HG03064 (cell line): ENCODE results near the gene SLC6A20.

Source experiments
- ATAC-seq: cut with Tn5 transposase; IDR thresholded peaks from one replicate; pipeline ENCODE4 v1.9.1; 2021; ENCODE audit warnings: low read depth; ENCODE audit not compliant: unreplicated experiment

The SLC6A20 gene

DNA sequence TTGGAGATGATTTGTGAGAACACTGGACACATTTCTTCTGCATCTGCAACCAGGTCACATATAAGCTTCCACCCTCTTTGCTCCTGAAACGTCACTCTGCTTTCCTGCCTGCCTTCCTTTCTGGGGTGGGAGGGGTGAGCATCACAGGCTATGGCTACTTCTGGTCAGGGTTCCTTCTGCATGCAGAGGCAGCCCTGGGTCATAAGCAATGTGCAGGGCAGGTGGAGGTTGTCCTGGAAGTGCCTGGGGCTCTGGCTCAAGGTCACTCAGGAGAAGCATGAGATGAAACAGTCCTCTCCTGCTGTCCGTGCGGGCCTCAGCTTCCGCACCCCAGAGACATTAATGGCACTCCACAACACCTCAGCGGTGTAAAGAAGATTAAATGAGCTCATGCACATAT is 15.1 kb downstream of the SLC6A20 start:
- no peak for ATAC-seq

DNA sequence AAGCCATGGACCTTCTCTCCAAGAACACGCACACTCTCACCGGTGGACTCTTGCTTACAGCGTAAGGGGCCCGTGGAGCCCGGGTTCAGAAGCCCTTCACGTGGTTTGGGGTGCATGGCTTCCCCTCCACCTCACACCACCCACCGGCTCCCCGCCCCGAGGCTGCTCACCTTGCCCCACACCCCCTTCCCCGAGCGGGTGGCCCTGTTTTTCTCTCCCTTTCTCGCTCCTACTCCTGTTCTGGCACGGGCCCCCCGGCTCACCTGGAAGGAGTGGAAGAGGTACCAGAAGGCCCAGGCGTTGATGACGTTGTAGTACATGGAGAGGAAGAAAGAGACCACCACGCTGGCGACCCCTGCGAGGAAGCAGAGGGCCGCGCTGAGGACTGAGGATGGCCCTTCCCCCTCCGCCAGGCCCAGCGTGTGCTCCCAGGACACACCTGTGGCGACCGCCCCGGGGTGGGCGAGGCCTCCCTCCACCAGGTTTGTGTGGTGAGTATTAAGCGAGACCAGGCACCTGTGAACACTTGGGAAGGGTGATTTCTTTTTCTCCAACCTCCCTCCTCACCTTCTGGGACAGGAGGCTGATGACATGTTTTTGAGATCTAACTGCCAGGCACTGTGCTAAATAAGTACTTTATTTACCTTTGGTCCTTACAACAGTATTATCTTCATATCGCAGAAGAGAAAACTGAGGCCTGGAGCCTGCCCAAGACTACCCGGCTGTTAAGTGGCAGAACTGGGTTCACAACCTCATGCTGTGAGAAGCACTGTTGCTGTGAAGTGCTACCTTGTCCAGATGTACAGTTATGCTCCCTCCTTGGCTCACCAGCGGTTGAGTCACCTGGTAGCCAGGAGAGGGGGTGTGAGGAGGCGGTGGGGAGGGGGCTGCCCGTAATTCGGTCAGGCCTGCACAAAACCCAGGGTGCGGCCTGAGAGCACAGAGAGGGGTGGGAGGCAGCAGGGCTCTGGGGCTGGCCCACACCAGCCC is 16.3 kb downstream of the SLC6A20 start:
- ATAC-seq, result no peak

DNA sequence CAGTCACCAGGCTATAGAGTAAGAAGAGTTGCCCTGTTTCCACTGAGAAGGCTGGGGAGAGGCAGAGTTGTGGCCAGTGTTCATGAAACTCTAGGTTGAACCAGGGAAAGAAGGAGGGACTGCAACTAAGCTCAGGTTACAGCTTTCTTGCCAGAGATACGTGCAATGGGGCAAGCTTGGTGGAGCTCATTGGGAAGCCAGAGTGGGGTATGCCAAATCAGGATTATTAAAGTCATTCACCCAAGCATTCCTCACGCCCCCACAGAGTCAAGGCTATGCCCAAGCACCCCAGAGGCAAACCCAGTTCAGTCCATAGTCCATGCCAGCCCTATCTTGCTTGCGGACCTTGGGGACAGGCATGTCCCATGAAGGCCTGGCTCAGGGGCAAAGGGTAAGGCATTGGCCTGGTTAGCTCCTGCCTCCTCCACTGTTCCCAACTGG is 17.6 kb downstream of the SLC6A20 start:
- no peak for ATAC-seq

DNA sequence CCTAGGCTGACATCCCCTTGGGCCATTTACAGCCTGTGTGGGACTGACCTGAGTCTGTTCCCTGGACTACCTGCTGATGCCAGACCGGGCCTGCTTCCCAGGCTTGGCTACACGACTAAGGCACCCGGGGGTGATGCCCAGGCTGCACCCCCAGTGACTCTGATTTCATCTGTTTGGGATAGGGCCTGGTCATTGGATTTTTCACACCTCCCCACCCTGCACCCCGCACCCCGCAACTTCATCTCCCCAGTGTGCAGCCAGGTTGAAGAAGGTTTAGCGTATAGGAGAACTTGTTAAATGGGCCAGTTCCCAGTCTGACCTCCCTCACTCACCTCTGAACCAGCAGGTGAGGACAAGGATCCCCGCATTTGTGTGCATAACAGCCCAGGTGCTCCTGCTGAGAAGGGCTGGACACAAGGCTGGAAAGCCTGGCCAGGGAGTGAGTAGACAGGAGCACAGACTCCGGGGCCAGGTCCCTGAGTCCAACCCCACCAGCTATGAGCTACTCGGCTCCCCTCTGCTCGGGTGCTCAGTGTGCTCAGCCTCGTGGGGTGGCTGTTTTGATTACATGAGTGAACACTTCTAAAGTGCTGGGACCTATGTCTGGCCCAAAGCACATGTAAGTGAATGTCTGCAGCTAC is 18.5 kb downstream of the SLC6A20 start:
- no peak for ATAC-seq

DNA sequence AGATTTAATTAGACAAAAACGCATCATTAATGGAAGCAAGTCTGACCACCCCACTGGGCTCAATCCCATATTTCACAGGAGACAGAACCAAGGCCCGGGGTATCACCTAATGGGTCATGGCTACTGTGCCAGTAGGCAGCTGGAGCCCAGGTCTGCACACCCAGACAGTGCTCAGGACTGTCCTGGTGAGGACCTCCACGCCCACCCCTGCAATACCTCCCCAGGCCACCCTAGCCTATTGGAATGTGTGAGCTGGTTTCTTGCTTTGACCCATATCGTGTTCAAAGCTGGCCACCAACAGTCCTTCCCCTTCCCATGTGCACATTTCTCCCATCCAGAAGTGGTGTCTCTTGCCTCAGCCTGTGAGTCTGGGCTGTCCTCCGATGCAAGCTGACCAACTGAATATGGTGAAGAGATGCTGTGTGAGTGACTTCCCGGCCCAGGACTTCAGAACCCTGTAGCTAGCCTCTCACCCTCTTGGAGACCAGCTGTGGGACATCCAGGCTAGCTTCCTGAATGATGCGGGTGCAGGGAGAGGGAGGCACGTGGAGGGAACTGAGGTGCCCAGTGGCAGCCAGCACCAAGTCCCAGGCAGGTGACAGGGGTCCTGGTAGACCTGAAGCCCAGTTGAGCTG is 19.1 kb downstream of the SLC6A20 start:
- no peak for ATAC-seq

DNA sequence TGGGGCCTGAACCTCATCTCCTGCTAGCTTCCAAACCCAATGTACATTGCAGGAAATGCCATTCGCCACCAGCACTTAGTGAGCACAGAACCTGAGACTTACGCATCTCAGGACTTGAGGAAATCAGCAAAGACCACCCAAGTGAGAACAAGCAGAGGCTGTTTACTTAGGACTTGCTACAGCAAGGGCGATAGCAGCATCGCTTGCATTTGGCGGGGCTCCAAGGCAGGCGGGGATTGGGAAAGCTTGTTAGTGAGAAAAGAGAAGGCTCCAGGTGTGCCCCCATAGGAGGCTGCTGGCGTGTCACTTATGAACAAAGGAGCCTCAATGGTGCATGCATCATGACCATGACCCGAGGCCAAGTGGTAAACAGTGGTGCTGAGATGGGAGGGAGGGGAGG is 19.7 kb downstream of the SLC6A20 start:
- no peak for ATAC-seq

DNA sequence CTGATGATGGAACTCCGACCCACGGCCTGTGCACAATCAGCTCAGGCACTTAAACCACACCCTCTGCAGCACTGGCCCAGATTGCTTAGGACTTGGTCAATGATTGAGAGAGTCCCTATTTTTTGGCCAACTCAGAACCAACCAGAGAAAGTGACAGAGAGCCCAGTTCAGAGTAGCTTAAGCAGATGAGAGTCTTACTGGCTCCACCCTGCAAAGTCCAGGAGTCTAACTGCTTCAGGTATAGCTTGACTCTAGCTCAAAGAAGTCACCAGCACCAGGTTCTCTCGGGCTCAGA is 20.1 kb downstream of the SLC6A20 start:
- ATAC-seq, result no peak

DNA sequence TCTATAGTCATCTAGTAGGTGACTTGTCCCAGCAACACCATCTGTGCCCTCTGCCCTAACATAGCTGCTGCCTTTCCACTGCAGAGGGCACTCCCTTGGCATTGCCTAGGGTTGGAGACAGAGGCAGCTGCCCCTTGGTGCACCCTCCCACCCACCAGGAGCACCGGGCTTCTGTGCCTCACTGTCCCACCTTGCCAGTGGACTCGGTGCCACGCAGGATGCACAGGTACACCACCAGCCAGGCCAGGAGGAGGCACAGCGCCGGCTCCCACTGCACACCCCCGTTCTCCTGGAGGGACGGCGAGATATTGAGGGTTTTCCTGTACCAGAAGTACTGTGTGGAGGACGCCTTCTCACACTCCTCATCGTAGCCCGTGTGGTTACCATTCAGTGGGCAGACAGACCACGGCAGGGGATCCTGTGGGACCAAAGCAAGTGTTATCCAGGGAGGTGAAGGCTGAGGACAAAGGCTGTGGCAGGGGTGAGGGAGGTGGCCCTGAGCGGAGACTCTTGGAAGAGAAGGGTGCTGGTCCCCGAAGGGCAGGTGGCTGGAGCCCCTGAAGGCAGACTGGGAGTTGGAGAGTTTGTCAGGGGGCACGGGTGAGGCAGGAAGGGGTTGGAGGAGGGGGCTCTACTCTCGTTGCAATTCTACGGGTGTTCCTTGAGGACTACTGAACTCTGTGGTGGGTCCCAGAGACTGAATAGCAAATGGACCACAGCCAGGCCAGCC is 20.6 kb downstream of the SLC6A20 start:
- no peak for ATAC-seq

DNA sequence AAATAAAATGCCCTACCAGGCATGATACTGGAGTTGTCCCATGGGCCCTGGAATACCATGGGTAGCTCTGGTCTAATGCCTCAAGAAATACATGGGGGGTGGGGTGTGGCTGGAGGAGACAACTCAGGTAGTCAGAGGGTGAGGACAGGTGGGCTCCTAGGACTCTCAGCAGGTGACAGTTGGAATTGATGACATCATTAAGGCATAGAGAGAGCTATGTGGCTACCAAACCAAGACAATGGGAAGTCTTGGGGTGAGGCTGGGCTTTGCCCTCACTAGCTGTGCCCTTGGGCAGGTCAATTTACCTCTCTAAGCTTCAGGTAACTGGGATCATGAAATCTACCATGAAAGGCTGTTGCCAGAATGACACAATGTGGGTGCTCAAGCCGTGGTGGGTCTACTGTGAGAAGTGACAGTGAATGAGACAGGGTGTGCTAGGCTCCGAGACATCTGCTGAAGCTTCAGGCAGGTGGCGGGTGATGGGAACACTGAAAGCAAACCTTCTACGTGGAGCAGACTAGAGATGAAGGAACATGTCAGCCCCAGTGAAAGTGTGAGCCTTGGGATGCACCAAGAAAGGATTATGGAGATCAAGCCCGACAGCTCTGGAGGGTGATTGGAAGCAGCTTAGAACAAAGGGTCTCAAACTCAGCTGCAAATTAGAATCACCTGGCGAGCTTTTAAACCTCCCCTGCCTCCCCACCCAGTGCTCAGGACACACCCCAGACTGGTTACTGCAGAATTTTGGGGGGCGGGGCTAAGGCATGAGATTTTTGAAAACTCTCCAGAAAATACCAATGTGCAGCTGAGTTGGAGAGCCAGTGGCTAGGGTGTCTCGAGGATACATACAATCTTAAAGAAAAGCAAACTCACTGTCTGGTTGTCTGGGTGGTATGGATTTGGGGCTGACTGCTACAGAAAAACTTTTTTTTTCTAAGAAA is 21.5 kb downstream of the SLC6A20 start:
- ATAC-seq, result no peak

DNA sequence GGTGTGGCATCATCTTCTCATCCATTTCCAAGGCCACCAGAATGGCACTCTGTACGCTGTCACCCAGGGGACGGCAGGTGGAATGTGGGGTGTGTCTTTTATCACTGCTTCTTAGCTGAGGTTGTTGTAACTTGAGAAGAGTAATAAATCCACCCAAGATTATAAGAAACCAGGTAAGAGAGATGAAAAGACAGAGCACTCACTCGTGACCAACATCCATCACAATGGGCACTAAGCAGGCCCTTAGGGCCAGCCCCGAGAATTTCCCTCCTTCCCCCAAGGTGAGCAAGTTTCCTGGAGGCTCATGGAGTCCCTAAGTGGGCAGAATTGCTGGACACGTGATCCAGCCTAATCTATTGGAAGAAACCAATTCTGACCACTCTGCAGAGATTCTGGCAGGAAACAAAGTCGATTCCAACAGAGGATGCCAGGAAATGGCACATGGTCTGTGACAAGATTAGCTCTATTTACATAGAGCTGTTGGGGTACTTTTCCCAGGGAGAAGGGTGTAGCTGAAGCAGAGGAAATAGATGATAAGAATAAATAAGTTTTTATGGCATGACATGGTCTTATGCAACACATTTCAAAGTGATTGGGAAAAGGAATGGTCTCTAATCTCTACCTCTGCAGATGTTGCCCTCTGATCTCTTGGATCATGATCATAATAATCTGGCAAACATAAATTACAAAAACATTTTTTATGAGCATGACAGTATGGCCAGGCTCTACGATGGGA is 22.5 kb downstream of the SLC6A20 start:
- no peak for ATAC-seq

DNA sequence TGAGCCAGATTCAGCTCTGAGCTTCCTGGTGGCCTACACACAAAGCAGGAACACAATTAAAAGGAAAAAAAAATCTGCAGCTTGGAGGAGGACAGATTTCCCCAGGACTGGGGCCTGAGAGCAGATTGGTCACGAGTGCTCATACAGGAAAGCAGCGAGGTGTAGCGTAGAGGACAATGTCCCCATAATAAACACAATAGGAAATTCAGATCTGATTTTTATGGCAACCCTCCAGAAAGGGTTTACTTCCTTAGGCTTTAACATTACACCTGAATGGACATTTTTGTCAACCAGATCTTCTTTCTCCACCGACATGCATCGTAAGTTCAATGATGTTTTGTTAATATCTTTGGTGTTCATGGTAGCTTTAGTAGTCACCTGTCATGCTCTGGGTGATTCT is 23.3 kb downstream of the SLC6A20 start:
- no peak for ATAC-seq

DNA sequence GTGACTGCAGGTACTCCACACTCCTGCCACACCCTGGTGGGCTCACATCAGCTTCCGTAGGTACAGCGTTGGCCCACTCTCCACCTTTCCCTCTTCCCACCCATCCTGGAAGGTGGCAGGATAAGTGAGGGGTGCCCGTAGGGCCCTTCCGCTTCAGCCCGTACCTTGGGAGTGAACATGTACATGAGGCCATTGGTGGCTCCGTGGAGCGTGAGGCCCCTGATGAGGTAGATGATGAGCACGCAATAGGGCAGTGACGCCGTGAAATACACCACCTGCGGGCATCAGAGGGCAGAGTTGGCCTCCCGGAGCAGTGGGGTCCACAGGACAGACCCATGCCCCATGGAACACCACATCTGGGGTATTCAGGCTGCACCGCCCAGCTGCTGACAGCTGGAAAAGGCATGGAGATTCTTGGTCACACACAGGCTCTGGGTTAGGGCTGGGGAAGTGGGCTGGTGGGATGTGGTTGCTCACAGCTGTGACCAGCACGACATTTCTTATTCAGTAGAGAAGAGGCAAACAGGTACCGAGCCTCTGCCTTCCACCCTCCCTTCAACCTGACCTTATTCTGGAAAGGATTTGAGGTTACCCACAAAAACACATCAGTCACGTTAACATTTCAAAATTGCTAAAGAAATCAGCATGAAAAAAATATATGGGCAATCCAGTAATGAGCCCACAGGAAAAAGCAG is 23.8 kb downstream of the SLC6A20 start:
- no peak for ATAC-seq

DNA sequence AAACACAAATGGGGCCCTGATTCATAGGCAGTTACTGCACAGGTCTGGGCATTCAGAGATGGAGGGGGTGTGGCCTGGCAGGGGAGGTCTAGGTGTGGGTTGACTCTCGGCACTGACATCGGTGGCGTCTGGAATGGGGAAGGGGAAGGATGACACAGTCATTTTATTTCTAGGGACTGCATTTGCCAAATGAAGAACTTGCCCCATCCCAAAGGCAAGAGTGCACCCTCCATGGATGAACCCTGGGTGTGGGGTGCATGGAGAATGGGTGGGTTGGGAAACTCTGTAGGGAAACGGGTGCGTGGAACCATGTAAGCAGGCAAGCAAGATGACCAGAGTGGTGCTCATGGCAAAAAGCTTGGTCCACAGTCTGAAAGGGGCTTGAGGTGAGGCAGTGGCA is 24.5 kb downstream of the SLC6A20 start:
- no peak for ATAC-seq

DNA sequence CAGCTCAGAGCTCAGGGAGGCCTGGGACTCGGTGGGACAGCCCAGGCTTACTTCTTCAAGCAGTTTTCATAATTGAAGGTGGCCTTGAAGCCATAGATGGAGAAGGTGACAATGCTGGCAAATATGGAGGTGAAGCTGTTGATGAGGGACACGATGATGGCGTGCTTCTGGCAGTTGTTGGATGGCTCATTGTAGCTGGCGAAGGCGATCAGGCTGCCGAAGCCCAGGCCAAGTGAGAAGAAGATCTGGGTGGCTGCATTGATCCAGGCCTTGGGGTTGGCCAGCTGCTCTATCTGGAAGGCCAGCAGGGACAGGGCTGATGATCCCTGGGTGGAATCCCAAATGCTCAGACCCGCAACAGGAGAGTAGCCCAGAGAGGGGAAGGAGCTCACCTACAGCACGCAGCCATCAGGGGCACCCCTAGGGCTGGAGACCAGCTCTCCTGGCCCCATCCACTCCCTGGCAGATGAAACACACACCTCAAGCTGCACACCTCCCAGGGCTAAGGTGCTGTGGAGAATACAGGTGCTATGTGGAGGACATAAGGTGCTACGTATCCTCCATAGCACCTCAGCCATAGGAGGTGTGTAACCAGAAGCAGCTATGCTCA is 25.1 kb downstream of the SLC6A20 start:
- no peak for ATAC-seq

DNA sequence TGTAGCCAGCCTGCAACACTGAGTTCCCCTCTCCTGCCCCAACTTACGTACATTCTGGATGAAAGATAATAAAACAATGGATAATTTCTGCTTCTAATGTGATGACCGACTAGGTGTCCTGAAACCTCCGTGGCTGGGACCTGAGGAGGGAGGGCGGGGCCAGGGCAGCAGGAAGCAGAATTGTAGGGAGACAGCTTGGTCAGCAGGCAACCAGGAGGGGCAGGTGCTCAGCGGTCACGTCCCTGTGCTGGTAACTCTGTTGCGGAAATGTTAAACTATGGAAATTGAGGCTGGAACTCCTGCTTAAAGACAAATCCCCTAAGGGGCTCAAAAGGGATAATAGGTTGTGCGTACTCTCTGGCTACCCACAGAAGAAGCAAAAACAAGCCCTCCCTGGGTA is 30.4 kb downstream of the SLC6A20 start:
- ATAC-seq, result no peak

DNA sequence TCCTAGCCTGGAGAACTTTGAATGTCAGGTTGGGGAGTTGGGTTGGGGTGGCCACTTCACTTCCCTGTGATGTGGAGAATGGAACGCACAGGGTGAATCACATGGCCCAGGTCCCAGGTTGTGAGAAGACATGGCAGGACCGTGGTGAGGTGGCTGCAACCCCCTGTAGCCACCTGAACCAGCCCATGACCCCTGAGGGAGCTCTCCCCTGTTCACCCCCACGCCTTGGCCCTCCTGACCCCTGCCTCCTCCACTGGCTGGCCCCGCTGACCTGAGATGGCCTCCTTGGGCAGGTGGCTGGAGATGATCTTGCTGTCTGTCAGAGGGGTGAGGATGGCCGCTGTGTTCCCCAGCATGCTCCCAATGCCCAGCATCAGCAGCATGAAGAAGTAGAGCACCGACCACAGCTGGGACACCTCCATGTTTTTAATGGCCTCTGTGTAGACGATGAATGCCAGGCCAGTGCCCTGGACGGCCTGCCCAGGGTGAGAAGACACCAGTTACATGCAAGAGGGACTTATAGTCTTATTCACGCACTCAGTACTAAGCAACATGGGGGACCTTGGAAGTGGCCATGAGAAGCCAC is 31.0 kb downstream of the SLC6A20 start:
- no peak for ATAC-seq

DNA sequence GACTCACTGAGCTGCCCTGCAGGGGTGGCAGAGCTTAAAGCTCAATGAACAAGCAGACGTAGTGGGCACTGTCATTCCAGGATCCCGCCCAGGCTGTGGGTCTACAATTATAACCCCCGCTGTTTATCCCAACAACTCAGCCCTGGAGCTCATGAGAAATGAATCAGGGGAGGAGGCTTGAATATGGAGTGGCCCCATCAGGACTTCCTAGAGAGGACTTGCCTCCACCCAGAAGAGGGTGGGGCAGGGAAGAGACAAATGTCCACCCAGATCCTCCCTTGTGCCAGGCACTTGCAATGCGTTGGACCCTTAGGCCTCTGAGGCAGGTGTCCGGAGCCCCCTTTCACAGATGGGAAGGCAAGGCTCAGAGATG is 33.0 kb downstream of the SLC6A20 start:
- ATAC-seq, result no peak
